Gastroesophageal sphincter (tissue), 4 donors: ENCODE results near the gene ATP9A. TPM values are rescaled to one million over a fixed set of nuclear protein-coding genes. Genes with fewer than 3 reads are reported as not detected.

Experiments
- ATAC-seq: fragments of 150-250 bp; one replicate; pipeline ENCODE4 v1.9.1; 2016; ENCODE audit warnings: mild to moderate bottlenecking, moderate library complexity
- H3K27ac ChIP-seq, 4 donors: fragments of 200-600 bp; sonication (generic) in 3 of 4; 1 replicate in 3 of 4; 2 replicates in 1 of 4; pipeline ENCODE4 v1.5.1; 2016 to 2019
- H3K27me3 ChIP-seq: fragments of 200-600 bp; sonication (generic); one replicate; pipeline ENCODE4 v1.5.1; 2019
- H3K36me3 ChIP-seq, 2 donors: fragments of 200-600 bp; sonication (generic); one replicate each; pipeline ENCODE4 v1.5.1; 2019; ENCODE audit warnings: control low read depth in 1 of 2
- H3K4me1 ChIP-seq, 3 donors: fragments of 200-600 bp; sonication (generic); 1 replicate in 2 of 3; 2 replicates in 1 of 3; pipeline ENCODE4 v1.5.1; 2016 to 2019; ENCODE audit warnings: control low read depth in 2 of 3
- H3K4me3 ChIP-seq, 2 donors: fragments of 200-600 bp; sonication (generic); one replicate each; pipeline ENCODE4 v1.5.1; 2019; ENCODE audit warnings: mild to moderate bottlenecking in 1 of 2, moderate library complexity in 1 of 2
- H3K9me3 ChIP-seq, 3 donors: fragments of 200-600 bp; sonication (generic); one replicate each; pipeline ENCODE4 v1.5.1; 2017 to 2019; ENCODE audit warnings: control low read depth in 2 of 3
- POLR2A ChIP-seq, 2 donors: fragments of 450-650 bp; IDR thresholded peaks; one replicate each; pipeline ENCODE4 v1.6.1; 2017; ENCODE audit warnings: antibody characterized with exemption in 2 of 2, mild to moderate bottlenecking in 2 of 2, moderate library complexity in 1 of 2
- WGBS, 2 donors: methylation state at CpG; one replicate each; pipeline ENCODE4 v1.1.5; 2018; ENCODE audit warnings: low coverage in 1 of 2; 5-methylcytosine and 5-hydroxymethylcytosine counted together
- total RNA-seq, 4 donors: library from RNA; depleted of rRNA; stranded (reverse); fragments of >200 nt; gene quantifications; one replicate each; pipeline ENCODE4 v1.1.0, GENCODE V29; 2016

The ATP9A gene
- total RNA-seq, 4 donors from 2014 or later, result 49.3 to 80.2 (median 57.7) TPM

- H3K36me3 ChIP-seq, result no peaks in the 10 kb centered on the region
- no peak overlapping the region for H3K4me3 ChIP-seq
- ATAC-seq, result no peak
- no peaks in the 10 kb centered on the region for H3K27me3 ChIP-seq
- no peak for TF ChIP-seq POLR2A (IDR thresholded peaks at IDR 0.05)
- H3K4me1 ChIP-seq, result peaks cover 0 to 8% (median 3%) of the 10 kb centered on the region in 3 donors
- WGBS, 2 donors, result 95 to 98% methylated on average over 7 of the region's 7 CpGs
- no peak overlapping the region for H3K27ac ChIP-seq
- no peaks in the 10 kb centered on the region for H3K9me3 ChIP-seq
Measured at GRCh38 chr20:51547951-51548350, 220.2 kb downstream of the ATP9A start.

Other genes with a start within 250 kb of the ATP9A start
- gene NFATC2, start 225.7 kb downstream of the ATP9A start, total RNA-seq, result 10 to 100 TPM in 2 of 4 donors, 1 to 10 TPM in 2; 4.4 to 20.2 (median 9.0) TPM
- gene SALL4, start 34.1 kb upstream of the ATP9A start, total RNA-seq, result not detected